PC-9 (cell line): Measurements from ENCODE around the gene NT5C2.

Source experiments
- CTCF ChIP-seq: fragments of 200-600 bp; sonication (generic); conservative IDR thresholded peaks from 2 replicates; pipeline ENCODE4 v1.6.1; 2017; ENCODE audit warnings: mixed run types, antibody characterized with exemption, mild to moderate bottlenecking, moderate library complexity
- EZH2 ChIP-seq: fragments of 200-600 bp; sonication (generic); IDR thresholded peaks from 2 replicates; pipeline ENCODE4 v1.8.0; 2017; ENCODE audit warnings: antibody characterized with exemption, low read depth

- TF ChIP-seq CTCF, result no peak
- TF ChIP-seq EZH2, result no peak
Observed at GRCh38 chr10:103184615-103185014, 8.5 kb downstream of the NT5C2 start.
